Endothelial cell of umbilical vein (primary cell): ENCODE measurements around the gene GFPT2.

ENCODE experiments used
- CTCF ChIP-seq, 2 donors: IDR thresholded peaks; 1 replicate in 1 of 2; 2 replicates in 1 of 2; pipeline ENCODE4 v1.5.1; 2011; ENCODE audit warnings: low read length in 2 of 2, mild to moderate bottlenecking in 2 of 2, moderate library complexity in 2 of 2, control low read depth in 1 of 2, inconsistent platforms in 1 of 2, low read depth in 1 of 2; ENCODE audit not compliant: insufficient read depth in 1 of 2; ENCODE audit errors: extremely low read depth in 1 of 2
- EZH2 ChIP-seq: IDR thresholded peaks from 2 replicates; pipeline ENCODE4 v1.6.1; 2012; ENCODE audit warnings: borderline replicate concordance, low read depth, mild to moderate bottlenecking, moderate library complexity, low read length, inconsistent platforms; ENCODE audit not compliant: severe bottlenecking
- FOS ChIP-seq: IDR thresholded peaks from 2 replicates; pipeline ENCODE4 v1.6.1; 2011; ENCODE audit warnings: mild to moderate bottlenecking, low read length, moderate library complexity, borderline replicate concordance; ENCODE audit not compliant: insufficient read depth
- MAX ChIP-seq: IDR thresholded peaks from 2 replicates; pipeline ENCODE4 v1.6.1; 2011; ENCODE audit not compliant: insufficient read depth, insufficient read length
- MYC ChIP-seq: IDR thresholded peaks from one replicate; pipeline ENCODE4 v1.6.1; 2011; ENCODE audit warnings: mild to moderate bottlenecking, low read depth, low read length
- POLR2A ChIP-seq: IDR thresholded peaks from 2 replicates; pipeline ENCODE4 v1.6.1; 2012; ENCODE audit warnings: low read depth, mild to moderate bottlenecking, control low read depth, low read length
- POLR2AphosphoS5 ChIP-seq: IDR thresholded peaks from 2 replicates; pipeline ENCODE4 v1.6.1; 2012; ENCODE audit warnings: low read depth, mild to moderate bottlenecking, control low read depth, low read length, moderate library complexity; ENCODE audit not compliant: insufficient read depth

- TF ChIP-seq MAX (no peak), POLR2AphosphoS5 (no peak), CTCF (IDR thresholded peaks at IDR 0.05; ENCODE audit: extremely low read depth in 1 of 2, insufficient read depth in 1 of 2, low read depth in 1 of 2, low read length in 2 of 2) (no peak), MYC (no peak), FOS (no peak), POLR2A (no peak), EZH2 (no peak)
Observed at GRCh38 chr5:180370861-180371641, 17.9 kb upstream of the GFPT2 start.
